Upper lobe of left lung (tissue), 4 donors: Measurements from ENCODE around the gene COA7.

Experiments
- CTCF ChIP-seq, 6 experiments: fragments of 450-650 bp in 4 of 6; fragments of 200-600 bp in 2 of 6; sonication (generic) in 2 of 6; IDR thresholded peaks; one replicate each; pipeline ENCODE4 v1.5.1; 2016 to 2019; ENCODE audit warnings: antibody characterized with exemption in 6 of 6
- POLR2A ChIP-seq, 4 donors: fragments of 450-650 bp; IDR thresholded peaks; one replicate each; pipeline ENCODE4 v1.5.1; 2016 to 2017; ENCODE audit warnings: antibody characterized with exemption in 4 of 4, mild to moderate bottlenecking in 2 of 4
- POLR2AphosphoS5 ChIP-seq, 2 donors: sonication (generic); formaldehyde crosslinking; IDR thresholded peaks; one replicate each; pipeline ENCODE4 v1.5.1; 2017; ENCODE audit warnings: antibody characterized with exemption in 2 of 2

GRCh38 chr1:52691821-52692220 is 6.3 kb downstream of the COA7 start:
- TF ChIP-seq CTCF (IDR thresholded peaks at IDR 0.05) (no peak), POLR2AphosphoS5 (IDR thresholded peaks at IDR 0.05) (no peak), POLR2A (IDR thresholded peaks at IDR 0.05) (no peak)
